GM21367 (cell line): ENCODE measurements around the gene DCUN1D1.
A peak's percentile ranks its signal among the peaks of the same experiment; 100 is the strongest.

Experiments
- ATAC-seq: cut with Tn5 transposase; IDR thresholded peaks from one replicate; pipeline ENCODE4 v1.9.1; 2021; ENCODE audit not compliant: unreplicated experiment

DCUN1D1 gene

GRCh38 chr3:182973047-182973446 lies 7.3 kb downstream of the DCUN1D1 start:
- ATAC-seq: no peak

- ATAC-seq: no peak
Measured at GRCh38 chr3:182972387-182972786, 8.0 kb downstream of the DCUN1D1 start.

GRCh38 chr3:182971637-182972036 lies 8.7 kb downstream of the DCUN1D1 start:
- no peak for ATAC-seq

- no peak for ATAC-seq
Measured at GRCh38 chr3:182970811-182971418, 9.4 kb downstream of the DCUN1D1 start.

GRCh38 chr3:182969853-182970252 lies 10.5 kb downstream of the DCUN1D1 start:
- ATAC-seq: no peak

- ATAC-seq: no peak
Measured at GRCh38 chr3:182969277-182969676, 11.1 kb downstream of the DCUN1D1 start.

- ATAC-seq: peak; percentile 48
Measured at GRCh38 chr3:182967218-182968204, 12.8 kb downstream of the DCUN1D1 start.

- ATAC-seq: no peak
Measured at GRCh38 chr3:182965861-182966366, 14.4 kb downstream of the DCUN1D1 start.

- ATAC-seq: no peak
Measured at GRCh38 chr3:182964179-182964578, 16.2 kb downstream of the DCUN1D1 start.

GRCh38 chr3:182962166-182962565 lies 18.2 kb downstream of the DCUN1D1 start:
- no peak for ATAC-seq

- ATAC-seq: no peak
Measured at GRCh38 chr3:182959474-182960350, 20.6 kb downstream of the DCUN1D1 start.

GRCh38 chr3:182957676-182958266 lies 22.6 kb downstream of the DCUN1D1 start:
- no peak for ATAC-seq

- ATAC-seq: no peak
Measured at GRCh38 chr3:182957226-182957625, 23.1 kb downstream of the DCUN1D1 start.

- peak; percentile 83 for ATAC-seq
Measured at GRCh38 chr3:182954553-182955235, 25.6 kb downstream of the DCUN1D1 start.

GRCh38 chr3:182949688-182950087 lies 30.6 kb downstream of the DCUN1D1 start:
- no peak for ATAC-seq

- no peak for ATAC-seq
Measured at GRCh38 chr3:182948305-182948704, 32.0 kb downstream of the DCUN1D1 start.

- no peak for ATAC-seq
Measured at GRCh38 chr3:182947888-182948287, 32.5 kb downstream of the DCUN1D1 start.

- no peak for ATAC-seq
Measured at GRCh38 chr3:182941719-182942118, 38.6 kb downstream of the DCUN1D1 start.

- ATAC-seq: no peak
Measured at GRCh38 chr3:182940266-182940808, 40.0 kb downstream of the DCUN1D1 start.
